Measurements from ENCODE around the gene FAM222B. TPM values are rescaled to one million over a fixed set of nuclear protein-coding genes. Genes with fewer than 3 reads are reported as not detected.
"Not testable (repeated sequence)": the region's sequence is repeated elsewhere in the genome, so short reads cannot be mapped to it uniquely, and the experiment has no call there.

FAM222B gene
- total RNA-seq, 2 experiments from 2014 or later, result 16.8 to 20.8 TPM

DNA sequence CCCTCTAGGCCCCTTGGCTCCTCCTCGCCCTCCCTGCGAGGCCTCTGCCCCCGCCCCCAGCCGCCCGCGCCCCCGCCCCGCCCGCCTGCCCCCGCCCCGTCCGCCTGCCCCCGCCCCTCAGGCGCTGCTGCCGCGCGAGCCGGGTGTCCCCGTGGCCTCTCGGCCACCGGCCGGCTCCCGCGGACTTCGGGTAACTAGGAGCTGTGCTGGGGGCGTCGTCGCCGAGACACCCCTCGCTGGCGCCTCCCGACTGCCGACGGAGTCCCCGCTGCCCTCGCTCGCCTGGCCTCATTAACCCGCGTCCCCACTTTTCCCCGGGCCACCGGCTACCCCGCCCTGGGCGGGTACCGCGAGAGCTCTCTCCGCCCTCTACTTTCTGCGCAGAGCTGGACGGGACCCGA is 116.4 kb downstream of the FAM222B start, which contains the start of gene TLCD1:
TLCD1 (minus strand) TSS at position 8 of the 401 bp plus-strand sequence. CDS start 136 bp downstream, outside the sequence.
- Mint-ChIP-seq H3K9me3 (ENCODE audit: low read depth) (no peaks in the 10 kb centered on the region), H3K36me3 (ENCODE audit: low read depth) (peaks cover 44% of the 10 kb centered on the region), H3K4me1 (peaks cover 55% of the 10 kb centered on the region), H3K27me3 (no peaks in the 10 kb centered on the region), H3K4me3 (peak within 1 kb of the TSS; percentile 99), H3K27ac (peak within 1 kb of the TSS; percentile 99)
- CTCF ChIA-PET, result interaction anchor here (0.6 to 8.9 kb wide), 43 partner anchors 9 to 1260 kb away, joined by 3 to 294 read pairs (median 4); partner anchors contain the start of genes BLTP2, DHRS13, FAM222B and FLOT2
- POLR2A ChIA-PET, result interaction anchor here (0.6 to 6.3 kb wide), 14 partner anchors 12 to 391 kb away, joined by 3 to 111 read pairs (median 4); partner anchors contain the start of genes PHF12, PROCA1, TNFAIP1 and TRAF4
- ATAC-seq, result peak; percentile 25
- peak; percentile 85 for DNase-seq
- intact Hi-C loops (cut with DNase I, micrococcal nuclease), result loop anchor here (1.0 to 10.0 kb wide), 8 partner anchors 36 to 889 kb away; partner anchors contain the start of genes ABHD15 (in 1 of the 2), NUFIP2 (in 1 of the 2) and TP53I13 (in 1 of the 2)

GRCh38 chr17:28725660-28726225 is 116.8 kb downstream of the FAM222B start:
- Mint-ChIP-seq H3K27me3 (no peaks in the 10 kb centered on the region), H3K9me3 (ENCODE audit: low read depth) (no peaks in the 10 kb centered on the region), H3K4me1 (peaks cover 59% of the 10 kb centered on the region), H3K36me3 (ENCODE audit: low read depth) (peaks cover 49% of the 10 kb centered on the region), H3K4me3 (peak overlapping the region; percentile 99), H3K27ac (peak overlapping the region; percentile 90)
- peak; percentile 72 for DNase-seq
- ATAC-seq, result peak; percentile 0
- intact Hi-C loops (cut with DNase I, micrococcal nuclease), result loop anchor here (1.0 to 10.0 kb wide), 8 partner anchors 37 to 889 kb away; partner anchors contain the start of genes ABHD15 (in 1 of the 2), NUFIP2 (in 1 of the 2) and TP53I13 (in 1 of the 2)
- ChIA-PET CTCF (interaction anchor here (0.7 to 8.9 kb wide), 22 partner anchors 9 to 391 kb away, joined by 3 to 294 read pairs (median 6); partner anchors contain the start of genes BLTP2, FAM222B, PHF12 and PROCA1), POLR2A (interaction anchor here (0.6 to 6.3 kb wide), 10 partner anchors 9 to 226 kb away, joined by 3 to 111 read pairs (median 6); partner anchors contain the start of genes PHF12, PROCA1 and TRAF4)

DNA sequence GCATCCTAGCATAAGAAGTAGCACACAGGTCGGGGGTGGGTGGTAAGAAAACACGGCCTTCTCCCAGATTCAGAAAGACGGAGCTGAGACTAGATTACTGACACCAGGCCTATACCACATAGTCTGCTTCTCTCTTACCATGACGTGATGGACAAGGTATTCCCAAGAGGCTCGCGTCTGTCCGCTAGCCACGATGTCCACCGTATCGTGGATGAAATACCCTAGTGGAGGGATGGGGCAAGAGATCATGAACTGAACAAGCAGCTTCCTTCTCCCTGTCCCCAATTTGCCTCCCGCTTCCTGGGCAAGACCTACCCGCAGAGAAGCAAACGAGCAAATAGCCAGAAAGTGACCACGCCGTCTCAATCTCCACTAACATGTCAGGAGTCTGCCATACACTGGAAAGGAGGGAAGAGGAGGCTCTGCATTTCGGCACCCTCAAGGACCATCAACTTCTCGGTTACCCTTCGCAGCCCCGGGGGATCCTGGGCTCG is 117.4 kb downstream of the FAM222B start:
- POLR2A ChIA-PET, result interaction anchor here (0.6 to 6.3 kb wide), 8 partner anchors 9 to 225 kb away, joined by 3 to 111 read pairs (median 5); partner anchors contain the start of gene TRAF4
- intact Hi-C loops (cut with DNase I, micrococcal nuclease), result loop anchor here (5.0 to 10.0 kb wide), 6 partner anchors 37 to 890 kb away; partner anchors contain the start of genes ABHD15 (in 1 of the 2), NUFIP2 (in 1 of the 2) and TP53I13 (in 1 of the 2)
- Mint-ChIP-seq H3K9me3 (ENCODE audit: low read depth) (no peaks in the 10 kb centered on the region), H3K27me3 (no peaks in the 10 kb centered on the region), H3K36me3 (ENCODE audit: low read depth) (peaks cover 54% of the 10 kb centered on the region), H3K27ac (peak overlapping the region; percentile 90), H3K4me1 (peaks cover 60% of the 10 kb centered on the region), H3K4me3 (peak overlapping the region; percentile 99)
- ATAC-seq (no peak), DNase-seq (peak; percentile 50)
- CTCF ChIA-PET, result interaction anchor here (0.5 to 8.9 kb wide), 7 partner anchors 9 to 233 kb away, joined by 3 to 294 read pairs (median 4); partner anchors contain the start of genes PHF12 and TRAF4

DNA sequence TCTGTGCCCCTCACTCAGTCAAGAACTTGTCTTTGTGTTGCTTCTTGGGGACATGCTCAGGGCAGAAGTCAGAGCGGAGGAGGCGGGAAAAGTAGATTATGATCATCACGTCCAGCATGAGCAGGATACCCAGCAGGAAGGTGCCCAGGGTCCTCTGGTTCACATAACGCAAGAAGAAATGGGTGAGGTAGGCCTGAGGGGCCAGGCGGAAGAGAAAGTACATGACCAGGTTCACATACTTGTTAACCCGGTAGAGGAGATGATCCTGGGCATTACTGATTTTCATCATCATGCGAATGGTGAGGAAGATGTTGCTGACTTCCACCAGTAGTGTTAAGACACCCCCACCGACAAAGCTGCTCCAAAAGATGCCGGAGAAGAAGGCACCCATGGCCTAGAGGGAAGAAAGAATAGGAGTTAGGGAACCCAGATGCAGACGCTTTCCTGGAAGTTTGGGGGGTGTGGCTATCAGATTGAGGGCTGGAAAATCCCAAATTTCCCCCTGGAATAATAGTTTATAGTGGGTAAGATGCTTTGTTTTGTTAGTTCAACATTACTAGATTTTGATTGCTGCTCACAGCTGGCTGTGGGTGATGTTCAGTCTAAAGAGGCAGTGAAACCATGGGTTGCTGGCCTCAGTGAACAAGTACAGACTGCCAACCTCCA is 118.0 kb downstream of the FAM222B start:
- Mint-ChIP-seq H3K27me3 (no peaks in the 10 kb centered on the region), H3K9me3 (ENCODE audit: low read depth) (no peaks in the 10 kb centered on the region), H3K36me3 (ENCODE audit: low read depth) (peaks cover 60% of the 10 kb centered on the region), H3K27ac (peak overlapping the region; percentile 90), H3K4me3 (peak overlapping the region; percentile 99), H3K4me1 (peaks cover 56% of the 10 kb centered on the region)
- CTCF ChIA-PET, result interaction anchor here (0.5 to 8.9 kb wide), 6 partner anchors 9 to 233 kb away, joined by 3 to 294 read pairs (median 4); partner anchors contain the start of genes PHF12 and TRAF4
- POLR2A ChIA-PET, result interaction anchor here (0.6 to 6.3 kb wide), 7 partner anchors 8 to 169 kb away, joined by 3 to 111 read pairs (median 4); partner anchors contain the start of genes FAM222B and TRAF4
- DNase-seq, result peak; percentile 20
- intact Hi-C loops (cut with DNase I, micrococcal nuclease), result loop anchor here (5.0 to 10.0 kb wide), 6 partner anchors 38 to 890 kb away; partner anchors contain the start of genes ABHD15 (in 1 of the 2), NUFIP2 (in 1 of the 2) and TP53I13 (in 1 of the 2)
- no peak for ATAC-seq

- H3K36me3 Mint-ChIP-seq (ENCODE audit: low read depth), result peaks cover 60% of the 10 kb centered on the region
- not testable (repeated sequence) for H3K9me3 Mint-ChIP-seq (ENCODE audit: low read depth); ATAC-seq; DNase-seq; H3K27me3 Mint-ChIP-seq
- H3K4me1 Mint-ChIP-seq, result peaks cover 55% of the 10 kb centered on the region
- intact Hi-C loops (cut with DNase I, micrococcal nuclease), result loop anchor here (10.0 kb wide), 2 partner anchors 391 to 891 kb away; no protein-coding TSS in a partner anchor
- H3K27ac Mint-ChIP-seq, result peak overlapping the region; percentile 90
- peak overlapping the region; percentile 99 for H3K4me3 Mint-ChIP-seq
- POLR2A ChIA-PET, result interaction anchor here (1.0 to 6.3 kb wide), 2 partner anchors 23 to 118 kb away, joined by 4 to 111 read pairs; partner anchors contain the start of genes FAM222B and TRAF4
- CTCF ChIA-PET, result interaction anchor here (1.4 to 8.9 kb wide), 3 partner anchors 24 to 228 kb away, joined by 3 to 294 read pairs (median 94); partner anchors contain the start of genes PHF12 and TRAF4
Measured at GRCh38 chr17:28723836-28724499, 118.6 kb downstream of the FAM222B start.

DNA sequence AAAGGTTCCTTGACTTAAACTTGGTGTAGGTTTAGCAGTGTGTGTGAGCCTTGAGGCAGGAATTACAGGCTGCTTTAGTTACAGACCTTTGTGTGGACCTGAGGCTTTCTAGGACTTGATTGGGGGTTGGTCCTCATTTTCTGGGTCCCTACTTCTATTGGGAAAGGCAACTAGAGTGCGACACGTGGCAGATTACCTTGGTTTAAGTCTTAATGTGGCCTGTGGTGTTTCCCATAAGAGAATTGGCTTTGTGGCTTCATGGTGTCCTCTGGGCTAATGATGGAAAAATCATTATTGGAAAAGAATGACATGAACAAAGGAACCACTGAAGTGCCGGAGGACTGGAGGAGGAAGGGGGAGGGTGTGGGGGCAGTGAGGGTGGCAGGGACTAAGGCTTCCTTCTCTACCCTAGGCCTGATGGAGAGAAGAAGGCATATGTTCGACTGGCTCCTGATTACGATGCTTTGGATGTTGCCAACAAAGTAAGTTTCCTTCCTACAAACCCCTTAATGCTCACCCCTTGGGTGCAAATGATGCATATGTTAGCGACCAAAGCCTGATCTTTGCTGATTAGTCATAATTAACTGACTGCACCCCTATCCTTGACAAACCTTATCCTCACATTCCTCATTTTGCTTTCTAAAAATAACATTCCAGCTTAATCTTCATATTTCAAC is 119.3 kb downstream of the FAM222B start:
- intact Hi-C loops (cut with DNase I, micrococcal nuclease), result loop anchor here (10.0 kb wide), 2 partner anchors 392 to 892 kb away; no protein-coding TSS in a partner anchor
- ChIA-PET CTCF (interaction anchor here (1.4 to 8.9 kb wide), 2 partner anchors 24 to 88 kb away, joined by 3 to 294 read pairs; partner anchors contain the start of gene TRAF4), POLR2A (interaction anchor here (0.7 to 6.3 kb wide), 3 partner anchors 24 to 203 kb away, joined by 4 to 111 read pairs (median 11); partner anchors contain the start of genes FAM222B and TRAF4)
- Mint-ChIP-seq H3K36me3 (ENCODE audit: low read depth) (peaks cover 60% of the 10 kb centered on the region), H3K4me1 (peaks cover 57% of the 10 kb centered on the region), H3K27me3 (peaks cover under 1% of the 10 kb centered on the region), H3K27ac (peak overlapping the region; percentile 90), H3K9me3 (ENCODE audit: low read depth) (no peaks in the 10 kb centered on the region), H3K4me3 (peak overlapping the region; percentile 99)
- ATAC-seq, result no peak
- no peak for DNase-seq

DNA sequence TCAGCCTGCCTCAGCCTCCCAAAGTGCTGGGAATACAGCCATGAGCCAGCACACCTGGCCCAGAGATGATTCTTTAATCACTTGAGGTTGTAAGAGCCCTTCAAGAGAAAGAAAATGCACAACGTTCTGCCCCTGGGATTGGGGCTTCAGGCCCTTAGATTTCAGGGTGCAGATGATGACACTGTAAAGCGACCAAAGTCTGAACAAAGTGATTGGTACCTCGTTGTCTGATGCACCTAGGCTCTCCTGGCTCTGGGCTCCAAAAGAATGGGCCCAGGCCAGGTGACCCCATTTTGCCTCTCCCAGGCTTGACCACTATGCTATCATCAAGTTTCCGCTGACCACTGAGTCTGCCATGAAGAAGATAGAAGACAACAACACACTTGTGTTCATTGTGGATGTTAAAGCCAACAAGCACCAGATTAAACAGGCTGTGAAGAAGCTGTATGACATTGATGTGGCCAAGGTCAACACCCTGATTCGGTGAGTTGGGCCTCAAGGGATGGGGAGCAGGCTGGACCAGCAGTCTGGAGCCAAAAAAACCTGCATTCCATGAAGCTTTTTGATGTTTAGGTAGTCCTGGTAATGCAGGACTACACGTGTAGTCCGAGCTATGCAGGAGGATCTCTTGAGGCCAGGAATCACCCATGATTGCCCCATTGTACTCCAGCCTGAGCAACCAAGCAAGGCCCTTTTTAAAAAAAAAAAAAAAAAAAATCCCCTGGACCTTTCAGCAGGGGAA is 120.0 kb downstream of the FAM222B start:
- Mint-ChIP-seq H3K36me3 (ENCODE audit: low read depth) (peaks cover 60% of the 10 kb centered on the region), H3K9me3 (ENCODE audit: low read depth) (no peaks in the 10 kb centered on the region), H3K27me3 (peaks cover 3% of the 10 kb centered on the region), H3K4me3 (peak overlapping the region; percentile 99), H3K27ac (peak overlapping the region; percentile 99), H3K4me1 (peaks cover 58% of the 10 kb centered on the region)
- ChIA-PET POLR2A (interaction anchor here (0.7 kb wide), 2 partner anchors 204 to 387 kb away, joined by 4 to 11 read pairs; no protein-coding TSS in a partner anchor), CTCF (interaction anchor here (0.7 to 1.4 kb wide), 5 partner anchors 28 to 425 kb away, joined by 3 to 5 read pairs (median 3); no protein-coding TSS in a partner anchor)
- ATAC-seq (no peak), DNase-seq (no peak)
- intact Hi-C loops (cut with DNase I, micrococcal nuclease), result loop anchor here (10.0 kb wide), 2 partner anchors 392 to 892 kb away; no protein-coding TSS in a partner anchor

DNA sequence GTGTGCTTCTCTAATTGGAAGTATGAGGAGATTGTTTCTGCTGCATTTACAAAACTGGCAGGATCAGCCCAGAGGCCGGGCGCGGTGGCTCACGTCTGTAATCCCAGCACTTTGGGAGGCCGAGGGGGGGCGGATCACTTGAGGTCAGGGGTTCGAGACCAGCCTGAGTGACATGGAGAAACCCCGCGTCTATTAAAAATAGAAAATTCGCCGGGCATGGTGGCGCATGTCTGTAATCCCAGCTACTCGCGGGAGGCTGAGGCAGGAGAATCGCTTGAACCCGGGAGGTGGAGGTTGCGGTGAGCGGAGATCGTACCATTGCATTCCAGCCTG is 121.6 kb downstream of the FAM222B start:
- ATAC-seq; H3K9me3 Mint-ChIP-seq (ENCODE audit: low read depth); H3K27me3 Mint-ChIP-seq: not testable (repeated sequence)
- Mint-ChIP-seq H3K27ac (peak overlapping the region; percentile 99), H3K36me3 (ENCODE audit: low read depth) (peaks cover 60% of the 10 kb centered on the region), H3K4me1 (peaks cover 53% of the 10 kb centered on the region), H3K4me3 (peak overlapping the region; percentile 99)
- intact Hi-C loops (cut with DNase I, micrococcal nuclease), result loop anchor here (1.0 to 10.0 kb wide), 3 partner anchors 7 to 894 kb away; partner anchors contain the start of gene NEK8 (in 1 of the 2)
- ChIA-PET CTCF (interaction anchor here (0.7 to 1.3 kb wide), 2 partner anchors 90 to 271 kb away, joined by 3 read pairs; no protein-coding TSS in a partner anchor), POLR2A (interaction anchor here (2.0 to 3.3 kb wide), 3 partner anchors 7 to 228 kb away, joined by 13 to 35 read pairs (median 31); partner anchors contain the start of genes NEK8 and PROCA1)
- peak; percentile 30 for DNase-seq

Data from activated CD4-positive, alpha-beta T cell treated with anti-CD3 and anti-CD28 coated beads for 36 hours (primary cell).